NCI-H1048 (cell line): ENCODE results near the gene COL9A1.

Experiments used
- DNase-seq: peaks from one replicate; lab custom pipeline; 2025; lab: John Stamatoyannopoulos, UW

Gene COL9A1

GRCh38 chr6:70225055-70225454, 77.8 kb downstream of the COL9A1 start:
- no peak for DNase-seq

DNA sequence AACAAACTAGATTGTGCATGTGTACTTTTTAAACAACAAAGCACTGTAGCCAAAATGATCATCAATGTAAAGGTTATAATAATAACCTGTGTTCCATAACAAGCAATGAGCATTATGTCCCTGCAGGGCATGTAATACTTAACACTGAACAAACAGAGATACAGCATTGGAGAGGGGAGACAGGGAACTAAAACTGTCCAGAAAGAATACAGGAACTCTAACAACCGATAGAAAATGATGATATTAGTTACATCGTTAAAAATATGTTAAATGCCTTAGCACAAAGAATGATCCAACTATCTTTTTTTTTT, 80.5 kb downstream of the COL9A1 start:
- no peak for DNase-seq

DNA sequence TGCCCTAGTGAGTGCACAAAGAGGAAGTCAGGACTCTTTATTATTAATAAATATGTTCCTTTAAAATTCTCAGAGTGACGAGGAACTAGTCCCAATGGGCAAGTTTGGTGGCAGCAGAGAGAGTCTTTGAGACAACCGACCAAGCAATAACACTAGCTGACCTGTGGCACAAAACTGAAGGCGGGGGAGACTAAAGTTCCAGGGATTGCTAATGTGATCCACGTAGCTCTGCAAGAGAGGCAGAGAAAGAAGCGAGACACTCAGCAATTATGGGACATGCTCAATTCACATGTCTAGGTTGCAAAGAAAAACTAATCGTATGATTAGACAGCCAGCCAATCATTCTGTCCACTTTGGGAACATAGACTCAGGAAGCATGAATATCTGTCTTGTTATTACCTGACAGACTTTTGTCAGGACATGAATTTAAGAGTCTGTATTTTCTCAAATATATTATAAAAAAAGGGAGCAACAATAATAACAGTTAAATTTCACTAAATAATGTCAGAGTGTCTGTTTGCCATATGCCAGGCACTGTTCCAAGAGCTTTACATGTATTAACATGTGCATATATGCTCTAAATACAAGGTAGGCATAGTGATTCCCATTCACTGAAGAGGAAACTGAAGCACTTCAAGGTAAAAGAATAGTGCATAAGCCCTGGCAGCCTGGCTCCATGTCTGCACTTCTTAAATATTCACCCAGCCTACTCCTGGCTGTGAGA, 81.0 kb downstream of the COL9A1 start:
- DNase-seq, result no peak

DNA sequence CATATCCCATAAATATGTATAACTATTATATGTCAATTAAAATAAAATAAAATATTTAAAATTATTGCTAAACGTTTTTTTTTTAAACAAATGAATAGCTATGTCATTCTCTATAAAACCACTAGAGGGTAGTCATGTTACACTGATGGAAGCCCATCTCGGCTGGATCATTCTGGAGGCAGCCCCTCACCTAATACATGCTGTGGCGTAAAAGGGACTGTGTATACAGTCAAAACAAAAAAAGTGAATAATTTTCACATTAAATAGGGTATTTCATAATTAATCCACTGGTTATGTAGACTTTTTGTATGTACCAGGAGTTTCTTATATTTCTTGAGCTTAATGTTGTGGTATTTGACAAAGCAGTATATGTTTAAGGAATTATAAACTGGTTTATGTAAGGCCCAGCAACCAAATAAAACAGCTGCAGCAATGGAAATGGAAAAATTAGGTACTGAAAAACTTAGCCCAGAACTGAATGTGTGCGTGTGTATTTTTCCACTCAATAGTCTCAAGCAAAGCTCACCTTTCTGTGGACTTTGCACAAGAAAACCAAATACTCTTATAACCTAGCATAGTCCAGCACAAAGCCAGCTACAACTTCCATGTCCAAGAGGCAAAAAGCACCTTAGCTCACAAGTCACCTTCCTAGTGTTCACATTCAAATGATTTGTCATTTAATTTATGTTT, 81.7 kb downstream of the COL9A1 start:
- no peak for DNase-seq

DNA sequence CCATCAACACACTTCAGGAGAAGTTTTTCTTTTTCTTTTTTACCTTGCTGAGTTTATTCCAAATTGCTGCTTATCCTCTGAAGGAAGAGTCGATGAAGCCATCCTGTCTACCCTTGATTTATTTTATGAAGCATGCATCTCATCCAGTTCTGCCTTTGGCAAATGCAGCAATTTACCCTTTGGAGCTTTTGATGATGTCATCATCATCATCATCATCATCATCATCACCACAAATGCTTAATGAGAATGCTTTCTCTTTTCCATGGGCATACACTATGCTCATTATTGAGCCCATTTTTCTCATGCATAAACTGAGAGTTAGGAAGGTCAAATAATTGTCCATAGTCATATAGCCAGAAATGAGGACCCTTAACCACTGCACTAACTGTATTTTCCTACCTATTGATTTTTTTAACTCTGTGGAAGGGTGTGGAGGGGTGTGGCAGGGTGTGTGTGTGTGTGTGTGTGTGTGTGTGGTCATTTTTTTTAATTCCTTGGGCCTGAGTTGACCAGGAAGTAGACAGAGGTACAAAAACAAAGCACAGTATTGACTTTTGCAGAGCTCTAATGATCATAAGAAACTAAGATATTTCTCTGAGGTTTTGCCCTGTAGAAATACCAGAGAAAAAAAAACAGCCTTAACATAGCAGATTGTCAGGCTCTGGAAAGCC, 82.8 kb downstream of the COL9A1 start:
- no peak for DNase-seq

DNA sequence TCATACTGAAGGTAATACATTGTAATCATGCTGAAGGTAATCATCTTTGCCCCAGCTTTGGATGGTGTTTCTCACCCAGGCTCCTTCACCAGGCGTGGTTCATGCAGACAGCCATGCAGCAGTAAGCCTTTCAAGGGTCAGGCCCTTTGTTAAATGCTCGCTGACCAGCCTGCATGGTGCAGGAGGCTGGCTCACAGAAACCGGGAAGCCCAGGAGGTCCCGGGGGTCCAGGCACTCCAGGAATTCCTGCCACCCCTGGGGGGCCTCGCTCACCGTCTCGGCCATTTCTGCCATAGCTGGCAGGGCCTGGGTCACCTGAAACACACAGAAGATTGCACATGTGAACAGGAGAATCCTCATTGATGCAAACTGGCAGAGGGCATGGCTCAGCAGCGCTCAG, 86.1 kb downstream of the COL9A1 start:
- DNase-seq, result no peak

- no peak for DNase-seq
Measured at GRCh38 chr6:70215460-70216108, 87.3 kb downstream of the COL9A1 start.

DNA sequence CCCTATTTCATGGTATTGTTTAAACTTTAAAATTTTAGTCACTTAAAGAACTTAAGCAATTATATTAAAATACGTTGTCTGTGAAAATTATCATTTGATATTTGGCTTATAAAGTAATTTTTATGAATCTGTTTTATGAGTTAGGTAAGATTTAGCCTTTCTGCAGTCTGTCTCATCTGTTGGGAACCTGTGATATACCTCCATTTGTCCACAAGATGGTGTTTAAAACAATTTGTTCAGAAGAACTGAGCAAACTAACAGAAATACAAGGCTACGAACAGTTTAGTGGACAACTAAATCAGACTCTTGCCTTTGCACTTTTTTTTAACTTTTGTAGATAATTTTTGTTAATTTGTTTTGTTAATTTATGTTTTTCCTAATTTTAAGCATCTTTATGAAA, 92.4 kb downstream of the COL9A1 start:
- no peak for DNase-seq

DNA sequence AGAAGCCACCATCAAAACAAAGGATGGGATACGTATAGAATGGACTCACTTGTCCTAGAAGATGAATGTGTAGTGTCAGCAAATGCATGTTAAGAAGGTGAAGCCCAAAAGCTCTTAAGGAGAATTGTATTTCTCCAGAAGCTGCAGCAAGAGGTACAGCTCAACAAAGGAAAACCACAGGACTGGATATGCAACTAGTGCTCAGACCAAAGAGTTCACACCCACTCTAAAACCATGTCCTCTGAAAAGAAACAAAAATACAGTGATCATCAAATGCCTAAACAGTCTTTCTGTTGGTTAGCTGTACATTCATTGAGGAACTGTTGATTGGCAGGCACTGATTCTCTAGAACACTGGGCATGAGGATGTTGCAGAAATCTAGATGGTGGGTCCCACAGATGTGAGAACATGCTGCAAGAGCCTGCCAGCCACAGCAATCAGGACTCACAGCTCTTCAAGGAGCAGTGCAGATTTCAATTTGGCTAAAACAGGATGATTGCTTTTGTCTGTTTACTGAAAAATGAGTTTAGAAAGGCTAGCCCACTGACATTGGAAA, 94.6 kb downstream of the COL9A1 start:
- no peak for DNase-seq

DNA sequence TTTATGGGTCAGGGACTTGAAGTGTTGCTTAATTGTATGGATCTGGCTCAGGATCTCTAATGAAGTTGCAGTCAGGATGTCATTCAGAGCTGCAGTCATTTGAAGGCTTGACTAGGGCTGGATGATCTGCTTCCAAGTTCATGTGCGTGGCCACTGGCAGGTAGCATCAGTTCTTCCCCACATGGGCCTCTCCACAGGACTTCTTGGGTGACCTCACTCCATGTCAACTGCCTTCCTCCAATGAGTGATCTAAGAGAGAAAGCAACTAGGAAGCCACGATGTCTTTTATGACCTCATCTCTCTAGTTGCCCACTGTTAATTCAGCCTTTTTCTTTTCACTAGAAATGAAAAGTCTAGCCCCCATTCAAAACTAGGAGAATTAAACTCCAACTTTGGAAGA, 104.1 kb downstream of the COL9A1 start:
- no peak for DNase-seq

- no peak for DNase-seq
Measured at GRCh38 chr6:70196531-70196930, 106.4 kb downstream of the COL9A1 start.

- DNase-seq, result no peak
Measured at GRCh38 chr6:70194421-70194820, 108.5 kb downstream of the COL9A1 start.

- DNase-seq, result no peak
Measured at GRCh38 chr6:70188202-70188601, 114.7 kb downstream of the COL9A1 start.

DNA sequence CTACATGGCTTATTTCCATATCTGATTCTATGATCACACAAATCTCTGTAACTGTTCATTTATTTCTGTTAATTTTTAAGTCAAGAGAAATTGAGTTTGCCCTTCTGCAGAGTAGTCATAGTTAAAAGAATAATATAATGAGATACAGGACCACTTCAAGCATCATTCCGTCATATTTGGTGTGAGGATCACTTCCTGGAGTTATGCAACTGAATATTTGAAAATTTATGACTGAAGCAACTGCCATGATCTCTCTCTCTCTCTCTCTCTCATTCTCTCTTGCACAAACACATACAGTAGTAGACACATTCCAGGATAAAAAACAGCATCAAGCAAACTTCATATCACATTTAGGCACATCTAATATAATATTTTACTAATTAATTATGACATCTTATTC, 116.4 kb downstream of the COL9A1 start:
- DNase-seq, result no peak

DNA sequence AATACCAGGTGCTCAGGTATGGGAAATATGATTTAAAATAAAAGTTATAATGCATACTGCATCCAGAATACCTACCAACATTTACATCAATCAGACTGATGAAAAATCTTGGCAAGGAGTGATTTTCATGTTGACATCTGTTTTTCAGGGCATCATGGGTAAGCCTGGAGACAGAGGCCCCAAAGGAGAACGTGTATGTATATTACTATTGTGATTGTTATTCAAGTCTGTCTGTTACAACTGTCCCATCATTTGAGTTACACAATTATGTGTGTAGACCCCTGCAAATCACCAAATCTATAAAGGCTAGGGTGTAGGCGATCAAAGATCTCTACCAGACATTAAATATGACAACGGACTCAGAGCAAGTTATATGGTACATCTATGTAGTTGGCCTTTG, 118.2 kb downstream of the COL9A1 start:
- no peak for DNase-seq

DNA sequence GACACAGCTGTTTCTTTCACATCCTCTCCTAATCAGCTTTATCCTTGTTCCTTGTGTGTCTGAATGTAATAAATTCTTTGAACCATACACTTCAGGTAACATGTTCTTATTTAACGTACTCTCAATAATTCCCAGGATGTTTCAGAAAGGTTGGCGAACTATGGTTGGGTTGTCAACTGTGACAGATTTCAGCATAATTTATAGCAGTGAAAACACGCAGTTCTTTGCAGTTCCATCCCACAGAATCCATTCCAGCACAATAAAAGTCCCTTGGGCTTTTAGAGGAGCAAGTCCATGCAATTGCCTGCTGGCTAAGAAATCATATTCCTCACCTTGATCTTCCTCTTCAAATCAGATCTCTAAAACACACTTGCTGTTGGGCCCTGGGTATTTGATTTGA, 119.3 kb downstream of the COL9A1 start:
- DNase-seq, result no peak

DNA sequence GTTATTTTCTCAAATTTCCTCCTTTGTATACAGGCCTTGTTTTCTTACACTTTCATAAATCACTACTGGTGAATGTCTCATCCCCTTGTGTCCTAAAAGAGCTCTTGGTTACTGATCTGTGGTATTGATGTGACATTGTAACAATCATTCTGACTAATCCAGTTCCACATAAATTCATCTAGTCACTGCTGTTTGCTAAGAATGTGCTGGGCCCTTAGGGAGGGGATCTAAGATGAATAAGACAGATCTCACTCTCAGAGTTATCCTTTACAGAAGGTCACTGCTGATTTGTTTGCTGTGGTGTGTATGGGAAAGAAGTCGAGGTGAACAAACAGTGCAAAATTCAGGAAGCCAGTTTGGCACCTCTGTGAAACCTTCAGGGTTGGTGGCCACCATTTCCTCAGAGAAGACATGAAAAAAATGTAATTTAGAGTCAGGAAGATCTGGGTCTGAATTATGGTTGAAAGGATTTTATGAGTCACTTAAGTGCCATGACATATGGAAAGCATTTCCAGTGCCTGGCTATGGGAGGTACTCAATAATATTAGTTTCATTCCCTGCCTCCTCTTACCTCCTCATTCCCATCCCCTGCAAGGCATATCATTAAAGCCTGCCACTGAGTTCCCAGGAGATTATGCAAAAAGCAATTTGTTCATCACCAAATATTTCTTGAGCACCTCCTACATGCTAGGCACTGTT, 121.8 kb downstream of the COL9A1 start:
- no peak for DNase-seq

DNA sequence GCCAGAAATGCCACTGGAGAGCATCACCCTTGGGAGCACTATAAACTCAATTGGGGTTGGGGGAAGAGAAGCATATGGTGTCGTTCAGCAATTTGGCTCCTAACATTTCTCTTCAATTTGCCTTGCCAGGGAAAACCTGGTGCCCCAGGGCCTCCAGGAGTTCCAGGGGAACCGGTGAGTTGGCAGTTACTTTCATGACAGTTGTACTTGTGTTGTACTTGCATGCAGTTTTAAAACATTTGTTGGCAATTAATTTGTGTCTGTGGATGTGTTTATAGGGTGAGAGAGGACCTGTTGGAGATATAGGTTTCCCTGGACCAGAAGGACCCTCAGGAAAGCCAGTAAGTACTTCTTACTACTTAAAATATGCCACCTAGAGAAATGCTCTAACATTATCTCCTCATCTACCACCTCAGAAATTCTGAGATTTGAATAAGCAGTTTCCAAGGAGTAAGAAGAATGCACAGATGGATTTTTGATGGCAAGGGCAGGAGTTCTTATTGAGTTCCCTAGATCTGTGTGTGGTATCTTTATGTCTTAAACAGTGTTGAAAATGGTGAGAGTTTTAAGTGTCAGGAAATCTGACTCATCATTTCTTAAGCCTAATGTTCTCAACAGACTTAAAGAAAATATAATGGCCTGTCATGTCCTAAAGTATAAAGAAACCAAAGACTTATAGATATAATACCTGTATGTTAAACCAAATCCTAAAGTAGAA, 122.5 kb downstream of the COL9A1 start:
- DNase-seq, result no peak

DNA sequence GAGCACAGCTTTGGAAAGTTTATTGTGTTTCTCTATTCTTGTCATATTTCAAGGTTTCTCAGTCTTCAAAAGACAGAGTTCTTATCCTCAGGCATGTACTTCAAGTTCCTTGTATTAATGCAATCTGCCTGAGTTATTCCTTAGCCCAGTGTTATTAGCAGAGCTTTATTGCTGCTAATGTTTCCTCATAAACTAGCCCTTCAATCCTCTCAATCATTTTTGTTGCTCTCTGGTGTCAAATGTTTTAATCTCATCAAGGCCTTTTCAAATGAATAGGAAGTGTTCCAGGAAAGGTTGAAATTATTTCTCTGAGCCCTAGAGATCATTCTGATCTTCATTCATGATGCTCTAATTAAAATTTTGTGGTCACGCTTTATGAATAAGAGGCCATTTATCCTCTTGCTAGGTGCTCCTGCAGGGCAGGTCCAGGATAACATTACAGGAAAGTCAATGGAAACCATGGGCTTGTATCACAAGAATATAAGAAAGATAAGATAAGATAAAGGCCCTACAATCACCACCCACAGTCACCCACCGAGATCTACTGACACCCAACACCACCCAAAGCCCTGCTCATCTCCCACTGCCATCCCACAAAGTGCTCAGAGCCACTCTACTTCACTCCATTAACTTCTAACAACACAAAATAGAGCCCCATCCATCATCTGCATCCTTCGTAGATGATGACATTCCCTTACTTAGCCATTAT, 125.9 kb downstream of the COL9A1 start:
- DNase-seq, result no peak

GRCh38 chr6:70175770-70176169, 127.1 kb downstream of the COL9A1 start:
- no peak for DNase-seq

- DNase-seq, result no peak
Measured at GRCh38 chr6:70172252-70172651, 130.6 kb downstream of the COL9A1 start.
